Parathyroid adenoma (tissue), 2 donors: ENCODE data around the gene TOM1.

Source experiments
- H2AFZ ChIP-seq: fragments of 300-600 bp; sonication (generic); one replicate; pipeline ENCODE4 v1.7.0; 2017; ENCODE audit warnings: antibody characterized with exemption, mild to moderate bottlenecking
- H3K27ac ChIP-seq: fragments of 300-600 bp; sonication (generic); one replicate; pipeline ENCODE4 v1.7.0; 2017
- H3K27me3 ChIP-seq: fragments of 300-600 bp; sonication (generic); one replicate; pipeline ENCODE4 v1.7.0; 2017; ENCODE audit warnings: low read length; ENCODE audit not compliant: control insufficient read depth, insufficient read depth
- H3K36me3 ChIP-seq: fragments of 300-600 bp; sonication (generic); one replicate; pipeline ENCODE4 v1.7.0; 2017; ENCODE audit warnings: low read length; ENCODE audit not compliant: control insufficient read depth, insufficient read depth
- H3K4me1 ChIP-seq: fragments of 300-600 bp; sonication (generic); one replicate; pipeline ENCODE4 v1.7.0; 2017; ENCODE audit warnings: control low read depth
- H3K4me2 ChIP-seq: fragments of 300-600 bp; sonication (generic); one replicate; pipeline ENCODE4 v1.7.0; 2017; ENCODE audit warnings: low read length
- H3K4me3 ChIP-seq: fragments of 300-600 bp; sonication (generic); one replicate; pipeline ENCODE4 v1.7.0; 2017; ENCODE audit warnings: low read depth, low read length
- H3K79me2 ChIP-seq: fragments of 300-600 bp; sonication (generic); one replicate; pipeline ENCODE4 v1.7.0; 2017; ENCODE audit warnings: control low read depth
- H3K9ac ChIP-seq: fragments of 300-600 bp; sonication (generic); one replicate; pipeline ENCODE4 v1.7.0; 2017; ENCODE audit warnings: mild to moderate bottlenecking
- H3K9me3 ChIP-seq: fragments of 300-600 bp; sonication (generic); one replicate; pipeline ENCODE4 v1.7.0; 2017; ENCODE audit warnings: low read length; ENCODE audit not compliant: control insufficient read depth
- TF ChIP-seq, protein P1 (sequence below): fragments of 300-600 bp; sonication (generic); IDR thresholded peaks from one replicate; pipeline ENCODE4 v1.7.0; 2017; ENCODE audit warnings: antibody characterized with exemption, mild to moderate bottlenecking
- donor health status: primary hyperparathyroidism.

The TOM1 gene

GRCh38 chr22:35342390-35342789, 42.7 kb downstream of the TOM1 start:
- H3K27ac ChIP-seq = no peak overlapping the region
- H3K4me3 ChIP-seq = no peak overlapping the region
- no peaks in the 10 kb centered on the region for H3K36me3 ChIP-seq
- H3K79me2 ChIP-seq = no peaks in the 10 kb centered on the region
- no peak overlapping the region for H3K9ac ChIP-seq
- peaks cover 6% of the 10 kb centered on the region for H3K4me1 ChIP-seq
- no peaks in the 10 kb centered on the region for H3K27me3 ChIP-seq
- TF ChIP-seq, protein P1, sequence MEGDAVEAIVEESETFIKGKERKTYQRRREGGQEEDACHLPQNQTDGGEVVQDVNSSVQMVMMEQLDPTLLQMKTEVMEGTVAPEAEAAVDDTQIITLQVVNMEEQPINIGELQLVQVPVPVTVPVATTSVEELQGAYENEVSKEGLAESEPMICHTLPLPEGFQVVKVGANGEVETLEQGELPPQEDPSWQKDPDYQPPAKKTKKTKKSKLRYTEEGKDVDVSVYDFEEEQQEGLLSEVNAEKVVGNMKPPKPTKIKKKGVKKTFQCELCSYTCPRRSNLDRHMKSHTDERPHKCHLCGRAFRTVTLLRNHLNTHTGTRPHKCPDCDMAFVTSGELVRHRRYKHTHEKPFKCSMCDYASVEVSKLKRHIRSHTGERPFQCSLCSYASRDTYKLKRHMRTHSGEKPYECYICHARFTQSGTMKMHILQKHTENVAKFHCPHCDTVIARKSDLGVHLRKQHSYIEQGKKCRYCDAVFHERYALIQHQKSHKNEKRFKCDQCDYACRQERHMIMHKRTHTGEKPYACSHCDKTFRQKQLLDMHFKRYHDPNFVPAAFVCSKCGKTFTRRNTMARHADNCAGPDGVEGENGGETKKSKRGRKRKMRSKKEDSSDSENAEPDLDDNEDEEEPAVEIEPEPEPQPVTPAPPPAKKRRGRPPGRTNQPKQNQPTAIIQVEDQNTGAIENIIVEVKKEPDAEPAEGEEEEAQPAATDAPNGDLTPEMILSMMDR = no peak
- no peak overlapping the region for H3K4me2 ChIP-seq
- no peaks in the 10 kb centered on the region for H3K9me3 ChIP-seq
- no peak overlapping the region for H2AFZ ChIP-seq

- no peaks in the 10 kb centered on the region for H3K36me3 ChIP-seq
- no peaks in the 10 kb centered on the region for H3K9me3 ChIP-seq
- no peak overlapping the region for H3K4me2 ChIP-seq
- H3K27me3 ChIP-seq = no peaks in the 10 kb centered on the region
- H3K4me3 ChIP-seq = no peak overlapping the region
- TF ChIP-seq, protein P1 = no peak
- no peak overlapping the region for H2AFZ ChIP-seq
- peaks cover 6% of the 10 kb centered on the region for H3K4me1 ChIP-seq
- H3K27ac ChIP-seq = no peak overlapping the region
- no peaks in the 10 kb centered on the region for H3K79me2 ChIP-seq
- H3K9ac ChIP-seq = no peak overlapping the region
Measured at GRCh38 chr22:35343664-35344550, 44.2 kb downstream of the TOM1 start.

DNA sequence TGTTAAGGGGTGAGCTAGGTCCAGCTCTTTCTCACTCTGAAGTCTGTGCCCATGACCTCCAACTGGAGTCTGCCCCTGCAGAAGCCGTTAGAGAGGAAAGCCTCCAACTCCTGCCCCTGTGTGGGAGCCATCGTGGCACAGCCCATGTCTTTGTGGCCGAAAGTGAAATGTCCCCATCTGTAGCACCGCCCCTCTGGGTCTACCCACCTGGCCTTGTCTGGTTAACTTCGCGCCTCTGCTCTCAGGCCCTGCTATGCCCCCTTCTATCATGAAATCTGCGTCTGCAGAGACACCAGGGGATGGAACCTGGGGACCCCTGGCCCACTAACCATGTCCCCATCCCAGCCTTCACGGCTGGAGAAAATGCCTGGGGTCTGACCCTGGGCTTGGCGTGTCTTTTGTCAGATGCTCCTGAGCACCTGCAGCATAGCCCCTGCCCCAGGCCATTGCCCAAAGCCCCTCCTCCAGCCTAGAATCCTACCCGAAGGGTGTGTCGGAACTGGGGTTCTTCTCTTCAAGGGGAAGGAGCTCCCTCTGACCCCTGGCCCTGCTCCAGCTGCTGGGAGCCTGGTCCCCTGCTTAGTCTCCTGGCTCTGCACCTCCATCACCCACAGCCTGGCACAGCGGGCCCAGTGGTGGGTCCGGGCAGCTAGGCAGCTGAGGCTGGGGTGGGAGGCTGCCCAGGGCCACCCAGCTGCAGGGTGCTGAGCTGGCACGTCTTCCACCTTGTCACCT, 45.4 kb downstream of the TOM1 start:
- no peak overlapping the region for H3K4me2 ChIP-seq
- no peak overlapping the region for H3K9ac ChIP-seq
- H3K36me3 ChIP-seq = no peaks in the 10 kb centered on the region
- TF ChIP-seq, protein P1 = no peak
- no peaks in the 10 kb centered on the region for H3K79me2 ChIP-seq
- H3K27ac ChIP-seq = no peak overlapping the region
- H3K9me3 ChIP-seq = no peaks in the 10 kb centered on the region
- no peak overlapping the region for H3K4me3 ChIP-seq
- no peaks in the 10 kb centered on the region for H3K27me3 ChIP-seq
- H3K4me1 ChIP-seq = peaks cover 12% of the 10 kb centered on the region
- no peak overlapping the region for H2AFZ ChIP-seq

- Histone ChIP-seq H3K27me3 (no peaks in the 10 kb centered on the region), H3K4me2 (no peak overlapping the region), H3K9ac (no peak overlapping the region), H3K4me3 (no peak overlapping the region), H3K79me2 (no peaks in the 10 kb centered on the region), H3K9me3 (no peaks in the 10 kb centered on the region), H3K36me3 (no peaks in the 10 kb centered on the region), H3K27ac (no peak overlapping the region), H3K4me1 (peaks cover 17% of the 10 kb centered on the region), H2AFZ (no peak overlapping the region)
- TF ChIP-seq, protein P1 = no peak
Measured at GRCh38 chr22:35345808-35346505, 46.3 kb downstream of the TOM1 start.
